Measurements from ENCODE around the gene SNRPA1. TPM values are rescaled to one million over a fixed set of nuclear protein-coding genes. Genes with fewer than 3 reads are reported as not detected.

SNRPA1 gene
- total RNA-seq, 2 donors from 2014 or later, result 132 to 141 TPM

GRCh38 chr15:101314336-101315125 is 19.5 kb upstream of the SNRPA1 start:
- Mint-ChIP-seq H3K4me1 (ENCODE audit: low read depth) (no peaks in the 10 kb centered on the region), H3K27ac (no peak overlapping the region), H3K27me3 (ENCODE audit: low read depth) (peaks cover 7% of the 10 kb centered on the region), H3K9me3 (no peaks in the 10 kb centered on the region), H3K4me3 (no peak overlapping the region), H3K36me3 (ENCODE audit: insufficient read depth in 2 of 2) (no peaks in the 10 kb centered on the region)
- ATAC-seq (replicated peaks in 1 of 2) (no peak), DNase-seq (no peak)

GRCh38 chr15:101313041-101313761 is 18.2 kb upstream of the SNRPA1 start:
- no peak for ATAC-seq (replicated peaks in 1 of 2)
- DNase-seq, result no peak
- no peaks in the 10 kb centered on the region for H3K36me3 Mint-ChIP-seq (ENCODE audit: insufficient read depth in 2 of 2)
- no peaks in the 10 kb centered on the region for H3K4me1 Mint-ChIP-seq (ENCODE audit: low read depth)
- H3K27me3 Mint-ChIP-seq (ENCODE audit: low read depth), result no peaks in the 10 kb centered on the region
- no peak overlapping the region for H3K4me3 Mint-ChIP-seq
- no peaks in the 10 kb centered on the region for H3K9me3 Mint-ChIP-seq
- no peak overlapping the region for H3K27ac Mint-ChIP-seq

- ATAC-seq (replicated peaks in 1 of 2) (no peak), DNase-seq (no peak)
- Mint-ChIP-seq H3K27ac (no peak overlapping the region), H3K36me3 (ENCODE audit: insufficient read depth in 2 of 2) (no peaks in the 10 kb centered on the region), H3K27me3 (ENCODE audit: low read depth) (no peaks in the 10 kb centered on the region), H3K4me1 (ENCODE audit: low read depth) (no peaks in the 10 kb centered on the region), H3K4me3 (no peak overlapping the region), H3K9me3 (no peaks in the 10 kb centered on the region)
These were observed 15.5 kb upstream of the SNRPA1 start for GRCh38 chr15:101310508-101310907.

GRCh38 chr15:101310161-101310480 is 15.1 kb upstream of the SNRPA1 start:
- Mint-ChIP-seq H3K27me3 (ENCODE audit: low read depth) (no peaks in the 10 kb centered on the region), H3K27ac (no peak overlapping the region), H3K4me1 (ENCODE audit: low read depth) (no peaks in the 10 kb centered on the region), H3K9me3 (no peaks in the 10 kb centered on the region), H3K36me3 (ENCODE audit: insufficient read depth in 2 of 2) (no peaks in the 10 kb centered on the region), H3K4me3 (no peak overlapping the region)
- ATAC-seq (replicated peaks in 1 of 2) (no peak), DNase-seq (no peak)

- ATAC-seq (replicated peaks in 1 of 2) (no peak), DNase-seq (no peak)
- H3K27me3 Mint-ChIP-seq (ENCODE audit: low read depth), result no peaks in the 10 kb centered on the region
- no peaks in the 10 kb centered on the region for H3K36me3 Mint-ChIP-seq (ENCODE audit: insufficient read depth in 2 of 2)
- H3K4me3 Mint-ChIP-seq, result no peak overlapping the region
- H3K9me3 Mint-ChIP-seq, result no peaks in the 10 kb centered on the region
- no peaks in the 10 kb centered on the region for H3K4me1 Mint-ChIP-seq (ENCODE audit: low read depth)
- H3K27ac Mint-ChIP-seq, result no peak overlapping the region
These were observed 14.6 kb upstream of the SNRPA1 start for GRCh38 chr15:101309436-101310160.

GRCh38 chr15:101308604-101309435 is 13.8 kb upstream of the SNRPA1 start:
- DNase-seq (no peak), ATAC-seq (replicated peaks in 1 of 2) (no peak)
- Mint-ChIP-seq H3K27ac (no peak overlapping the region), H3K36me3 (ENCODE audit: insufficient read depth in 2 of 2) (no peaks in the 10 kb centered on the region), H3K4me3 (no peak overlapping the region), H3K9me3 (no peaks in the 10 kb centered on the region), H3K27me3 (ENCODE audit: low read depth) (no peaks in the 10 kb centered on the region), H3K4me1 (ENCODE audit: low read depth) (no peaks in the 10 kb centered on the region)

GRCh38 chr15:101307897-101308603 is 13.0 kb upstream of the SNRPA1 start:
- H3K9me3 Mint-ChIP-seq, result no peaks in the 10 kb centered on the region
- DNase-seq, result no peak
- ATAC-seq (replicated peaks in 1 of 2), result no peak
- H3K27me3 Mint-ChIP-seq (ENCODE audit: low read depth), result no peaks in the 10 kb centered on the region
- H3K4me1 Mint-ChIP-seq (ENCODE audit: low read depth), result no peaks in the 10 kb centered on the region
- no peaks in the 10 kb centered on the region for H3K36me3 Mint-ChIP-seq (ENCODE audit: insufficient read depth in 2 of 2)
- no peak overlapping the region for H3K4me3 Mint-ChIP-seq
- H3K27ac Mint-ChIP-seq, result no peak overlapping the region

- no peak for ATAC-seq (replicated peaks in 1 of 2)
These were observed 12.2 kb upstream of the SNRPA1 start for GRCh38 chr15:101307048-101307896.

GRCh38 chr15:101306341-101307047 is 11.4 kb upstream of the SNRPA1 start:
- no peaks in the 10 kb centered on the region for H3K27me3 Mint-ChIP-seq (ENCODE audit: low read depth)
- no peak overlapping the region for H3K4me3 Mint-ChIP-seq
- no peaks in the 10 kb centered on the region for H3K9me3 Mint-ChIP-seq
- no peaks in the 10 kb centered on the region for H3K4me1 Mint-ChIP-seq (ENCODE audit: low read depth)
- no peaks in the 10 kb centered on the region for H3K36me3 Mint-ChIP-seq (ENCODE audit: insufficient read depth in 2 of 2)
- DNase-seq, result no peak
- no peak for ATAC-seq (replicated peaks in 1 of 2)
- no peak overlapping the region for H3K27ac Mint-ChIP-seq

More at GRCh38 chr15:101307048-101307896, 12.2 kb upstream of the SNRPA1 start:
- H3K4me3 Mint-ChIP-seq, result no peak overlapping the region
- H3K4me1 Mint-ChIP-seq (ENCODE audit: low read depth), result no peaks in the 10 kb centered on the region
- H3K27ac Mint-ChIP-seq, result no peak overlapping the region
- H3K27me3 Mint-ChIP-seq (ENCODE audit: low read depth), result no peaks in the 10 kb centered on the region
- no peaks in the 10 kb centered on the region for H3K36me3 Mint-ChIP-seq (ENCODE audit: insufficient read depth in 2 of 2)
- no peak for DNase-seq
- no peaks in the 10 kb centered on the region for H3K9me3 Mint-ChIP-seq

GRCh38 chr15:101305820-101306255 is 10.8 kb upstream of the SNRPA1 start:
- no peaks in the 10 kb centered on the region for H3K4me1 Mint-ChIP-seq (ENCODE audit: low read depth)

GRCh38 chr15:101303408-101303807 is 8.4 kb upstream of the SNRPA1 start:
- DNase-seq, result no peak
- ATAC-seq (replicated peaks in 1 of 2), result no peak
- Mint-ChIP-seq H3K4me1 (ENCODE audit: low read depth) (no peaks in the 10 kb centered on the region), H3K9me3 (no peaks in the 10 kb centered on the region), H3K36me3 (ENCODE audit: insufficient read depth in 2 of 2) (no peaks in the 10 kb centered on the region), H3K27me3 (ENCODE audit: low read depth) (no peaks in the 10 kb centered on the region), H3K27ac (no peak overlapping the region), H3K4me3 (no peak overlapping the region)

More at GRCh38 chr15:101305820-101306255, 10.8 kb upstream of the SNRPA1 start:
- H3K36me3 Mint-ChIP-seq (ENCODE audit: insufficient read depth in 2 of 2), result no peaks in the 10 kb centered on the region
- ATAC-seq (replicated peaks in 1 of 2) (no peak), DNase-seq (no peak)
- H3K9me3 Mint-ChIP-seq, result no peaks in the 10 kb centered on the region
- no peak overlapping the region for H3K27ac Mint-ChIP-seq
- no peaks in the 10 kb centered on the region for H3K27me3 Mint-ChIP-seq (ENCODE audit: low read depth)
- no peak overlapping the region for H3K4me3 Mint-ChIP-seq
